ENCODE results near the gene CYP2A6. TPM values are rescaled to one million over a fixed set of nuclear protein-coding genes. Genes with fewer than 3 reads are reported as not detected.
"Not testable (repeated sequence)": the region's sequence is repeated elsewhere in the genome, so short reads cannot be mapped to it uniquely, and the experiment has no call there.

Gene CYP2A6, protein sequence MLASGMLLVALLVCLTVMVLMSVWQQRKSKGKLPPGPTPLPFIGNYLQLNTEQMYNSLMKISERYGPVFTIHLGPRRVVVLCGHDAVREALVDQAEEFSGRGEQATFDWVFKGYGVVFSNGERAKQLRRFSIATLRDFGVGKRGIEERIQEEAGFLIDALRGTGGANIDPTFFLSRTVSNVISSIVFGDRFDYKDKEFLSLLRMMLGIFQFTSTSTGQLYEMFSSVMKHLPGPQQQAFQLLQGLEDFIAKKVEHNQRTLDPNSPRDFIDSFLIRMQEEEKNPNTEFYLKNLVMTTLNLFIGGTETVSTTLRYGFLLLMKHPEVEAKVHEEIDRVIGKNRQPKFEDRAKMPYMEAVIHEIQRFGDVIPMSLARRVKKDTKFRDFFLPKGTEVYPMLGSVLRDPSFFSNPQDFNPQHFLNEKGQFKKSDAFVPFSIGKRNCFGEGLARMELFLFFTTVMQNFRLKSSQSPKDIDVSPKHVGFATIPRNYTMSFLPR
- total RNA-seq: 0.09 TPM
- 0.16 TPM for polyA plus RNA-seq
- long read RNA-seq, donor 1: 0 reads
- long read RNA-seq, donor 2: 0 reads
- long read RNA-seq, donor 3: 0 reads
- long read RNA-seq, donor 4: 0 reads
- long read RNA-seq, donor 5: 0 reads
- long read RNA-seq, donor 6: 0 reads
- long read RNA-seq, donor 7: 0 reads
- long read RNA-seq, donor 8: 0 reads
- long read RNA-seq, donor 9: 0 reads
- long read RNA-seq, donor 10: 0 reads

DNA sequence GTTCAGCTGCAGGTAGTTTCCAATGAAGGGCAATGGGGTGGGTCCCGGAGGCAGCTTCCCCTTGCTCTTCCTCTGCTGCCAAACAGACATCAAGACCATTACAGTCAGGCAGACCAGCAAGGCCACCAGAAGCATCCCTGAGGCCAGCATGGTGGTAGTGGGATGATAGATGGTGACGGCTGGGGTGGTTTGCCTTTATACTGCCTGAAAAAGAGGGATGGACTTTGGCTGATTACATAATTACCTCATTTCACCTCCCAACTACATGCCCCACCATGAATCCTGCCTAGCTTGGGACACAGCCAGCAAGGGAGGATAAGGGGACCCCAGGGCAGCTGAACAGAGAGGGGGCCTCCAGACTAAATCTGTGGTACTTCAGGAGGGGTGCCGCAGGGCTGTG, at the start of gene CYP2A6:
CYP2A6 (minus strand) TSS at position 171 of the 400 bp plus-strand sequence; CDS start at position 150, 21 bp downstream.
- not testable (repeated sequence) for H3K27ac ChIP-seq (ENCODE audit: low read depth in 1 of 2, low read length in 1 of 2); H3K9me3 ChIP-seq (ENCODE audit: control insufficient read depth in 2 of 2, insufficient read depth in 1 of 2, low read length in 1 of 2); DNase-seq (ENCODE audit: low read depth in 6 of 9, low spot score in 9 of 9); H3K36me3 ChIP-seq (ENCODE audit: control insufficient read depth in 2 of 2, insufficient read depth in 2 of 2, low read length in 1 of 2); H3K4me1 ChIP-seq (ENCODE audit: control insufficient read depth in 2 of 2, insufficient read depth in 2 of 2, low read length in 2 of 2); H3K4me3 ChIP-seq (ENCODE audit: low read length in 2 of 2)
- H3K27me3 ChIP-seq (ENCODE audit: control insufficient read depth in 2 of 2, insufficient read depth in 1 of 2, low read length in 1 of 2): peaks cover 2 to 29% of the 10 kb centered on the region in 2 donors
- WGBS: 95% methylated on average over 3 of the region's 3 CpGs

DNA sequence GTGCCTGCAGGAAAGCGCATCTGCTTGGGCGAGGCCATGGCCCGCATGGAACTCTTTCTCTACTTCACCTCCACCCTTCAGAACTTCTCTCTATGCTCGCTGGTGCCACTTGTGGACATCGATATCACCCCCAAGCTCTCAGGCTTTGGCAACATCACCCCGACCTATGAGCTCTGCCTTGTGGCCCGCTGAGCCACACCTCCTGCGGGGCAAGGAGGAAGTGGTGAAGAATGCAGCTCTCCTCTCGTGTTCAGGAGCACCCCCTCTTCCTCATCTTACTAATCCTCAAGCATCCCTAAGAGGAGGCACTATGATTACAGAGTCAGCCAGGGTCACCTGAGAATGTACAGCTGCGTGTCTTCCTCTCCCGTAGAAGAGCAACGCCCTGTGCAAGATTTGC, 49.7 kb upstream of the CYP2A6 start:
- WGBS: 60% methylated on average over 12 of the region's 12 CpGs
- H3K27ac ChIP-seq (ENCODE audit: low read depth in 1 of 2, low read length in 1 of 2); H3K4me3 ChIP-seq (ENCODE audit: low read length in 2 of 2); DNase-seq (ENCODE audit: low read depth in 6 of 9, low spot score in 9 of 9); H3K27me3 ChIP-seq (ENCODE audit: control insufficient read depth in 2 of 2, insufficient read depth in 1 of 2, low read length in 1 of 2); H3K36me3 ChIP-seq (ENCODE audit: control insufficient read depth in 2 of 2, insufficient read depth in 2 of 2, low read length in 1 of 2); H3K4me1 ChIP-seq (ENCODE audit: control insufficient read depth in 2 of 2, insufficient read depth in 2 of 2, low read length in 2 of 2); H3K9me3 ChIP-seq (ENCODE audit: control insufficient read depth in 2 of 2, insufficient read depth in 1 of 2, low read length in 1 of 2): not testable (repeated sequence)

GRCh38 chr19:40896843-40897789, 46.9 kb upstream of the CYP2A6 start:
- H3K4me3 ChIP-seq (ENCODE audit: low read length in 2 of 2); H3K9me3 ChIP-seq (ENCODE audit: control insufficient read depth in 2 of 2, insufficient read depth in 1 of 2, low read length in 1 of 2); DNase-seq (ENCODE audit: low read depth in 6 of 9, low spot score in 9 of 9); H3K36me3 ChIP-seq (ENCODE audit: control insufficient read depth in 2 of 2, insufficient read depth in 2 of 2, low read length in 1 of 2); H3K4me1 ChIP-seq (ENCODE audit: control insufficient read depth in 2 of 2, insufficient read depth in 2 of 2, low read length in 2 of 2); H3K27ac ChIP-seq (ENCODE audit: low read depth in 1 of 2, low read length in 1 of 2); H3K27me3 ChIP-seq (ENCODE audit: control insufficient read depth in 2 of 2, insufficient read depth in 1 of 2, low read length in 1 of 2): not testable (repeated sequence)
- whole genome bisulfite sequencing: 92% methylated on average over 13 of the region's 13 CpGs

GRCh38 chr19:40896418-40896796, 46.2 kb upstream of the CYP2A6 start:
- H3K4me1 ChIP-seq (ENCODE audit: control insufficient read depth in 2 of 2, insufficient read depth in 2 of 2, low read length in 2 of 2): no peaks in the 10 kb centered on the region
- H3K36me3 ChIP-seq (ENCODE audit: control insufficient read depth in 2 of 2, insufficient read depth in 2 of 2, low read length in 1 of 2): no peaks in the 10 kb centered on the region
- H3K9me3 ChIP-seq (ENCODE audit: control insufficient read depth in 2 of 2, insufficient read depth in 1 of 2, low read length in 1 of 2): no peaks in the 10 kb centered on the region
- no peak for DNase-seq (ENCODE audit: low read depth in 6 of 9, low spot score in 9 of 9)
- no peak overlapping the region for H3K27ac ChIP-seq (ENCODE audit: low read depth in 1 of 2, low read length in 1 of 2)
- 96% methylated on average over 5 of the region's 5 CpGs for WGBS
- H3K4me3 ChIP-seq (ENCODE audit: low read length in 2 of 2): no peak overlapping the region
- H3K27me3 ChIP-seq (ENCODE audit: control insufficient read depth in 2 of 2, insufficient read depth in 1 of 2, low read length in 1 of 2): no peaks in the 10 kb centered on the region

DNA sequence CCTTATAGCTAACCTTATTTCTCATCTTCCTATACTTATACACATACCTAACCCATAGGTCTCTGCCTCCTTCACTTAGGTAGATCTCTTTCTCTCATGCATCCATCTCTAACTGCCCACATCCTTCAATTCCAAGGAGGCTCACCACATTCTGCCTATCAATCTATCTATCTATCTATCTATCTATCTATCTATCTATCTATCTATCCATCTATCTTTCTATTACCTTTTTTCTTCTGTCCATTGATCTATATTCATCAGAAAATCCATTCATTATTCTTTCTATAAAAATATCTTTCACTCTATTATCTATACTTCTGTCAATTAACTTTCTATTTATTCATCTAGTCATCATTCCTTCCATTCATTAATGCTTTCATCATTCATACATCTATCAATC, 42.9 kb upstream of the CYP2A6 start:
- Histone ChIP-seq H3K36me3 (ENCODE audit: control insufficient read depth in 2 of 2, insufficient read depth in 2 of 2, low read length in 1 of 2) (no peaks in the 10 kb centered on the region), H3K4me3 (ENCODE audit: low read length in 2 of 2) (no peak overlapping the region), H3K4me1 (ENCODE audit: control insufficient read depth in 2 of 2, insufficient read depth in 2 of 2, low read length in 2 of 2) (no peaks in the 10 kb centered on the region), H3K27ac (ENCODE audit: low read depth in 1 of 2, low read length in 1 of 2) (no peak overlapping the region), H3K27me3 (ENCODE audit: control insufficient read depth in 2 of 2, insufficient read depth in 1 of 2, low read length in 1 of 2) (peaks cover 0 to 3% of the 10 kb centered on the region in 2 donors), H3K9me3 (ENCODE audit: control insufficient read depth in 2 of 2, insufficient read depth in 1 of 2, low read length in 1 of 2) (no peaks in the 10 kb centered on the region)
- DNase-seq (ENCODE audit: low read depth in 6 of 9, low spot score in 9 of 9): no peak

DNA sequence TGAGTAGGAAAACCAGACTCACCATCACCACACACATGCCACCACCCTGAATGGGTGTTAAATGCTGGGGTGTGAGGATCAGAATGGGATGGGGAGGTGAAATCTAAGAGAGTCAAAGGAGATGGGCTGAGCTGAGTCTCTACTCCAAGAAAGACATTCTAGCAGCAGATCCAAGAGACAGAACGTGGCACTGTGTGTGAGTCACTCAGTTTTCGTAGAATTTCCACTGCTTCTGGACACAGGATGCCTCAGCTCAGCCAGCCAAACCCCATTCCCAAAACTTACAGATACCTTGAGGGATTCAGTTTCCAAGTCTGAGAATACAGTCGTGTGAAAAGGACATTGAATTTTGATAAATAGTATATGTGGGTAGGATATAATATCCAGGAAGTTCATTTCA, 39.1 kb upstream of the CYP2A6 start:
- Histone ChIP-seq H3K27me3 (ENCODE audit: control insufficient read depth in 2 of 2, insufficient read depth in 1 of 2, low read length in 1 of 2) (peaks cover 0 to 3% of the 10 kb centered on the region in 2 donors), H3K4me1 (ENCODE audit: control insufficient read depth in 2 of 2, insufficient read depth in 2 of 2, low read length in 2 of 2) (no peaks in the 10 kb centered on the region), H3K36me3 (ENCODE audit: control insufficient read depth in 2 of 2, insufficient read depth in 2 of 2, low read length in 1 of 2) (no peaks in the 10 kb centered on the region), H3K4me3 (ENCODE audit: low read length in 2 of 2) (no peak overlapping the region), H3K27ac (ENCODE audit: low read depth in 1 of 2, low read length in 1 of 2) (no peak overlapping the region), H3K9me3 (ENCODE audit: control insufficient read depth in 2 of 2, insufficient read depth in 1 of 2, low read length in 1 of 2) (no peaks in the 10 kb centered on the region)
- DNase-seq (ENCODE audit: low read depth in 6 of 9, low spot score in 9 of 9): no peak
- whole genome bisulfite sequencing: 72% methylated on average over 3 of the region's 3 CpGs

DNA sequence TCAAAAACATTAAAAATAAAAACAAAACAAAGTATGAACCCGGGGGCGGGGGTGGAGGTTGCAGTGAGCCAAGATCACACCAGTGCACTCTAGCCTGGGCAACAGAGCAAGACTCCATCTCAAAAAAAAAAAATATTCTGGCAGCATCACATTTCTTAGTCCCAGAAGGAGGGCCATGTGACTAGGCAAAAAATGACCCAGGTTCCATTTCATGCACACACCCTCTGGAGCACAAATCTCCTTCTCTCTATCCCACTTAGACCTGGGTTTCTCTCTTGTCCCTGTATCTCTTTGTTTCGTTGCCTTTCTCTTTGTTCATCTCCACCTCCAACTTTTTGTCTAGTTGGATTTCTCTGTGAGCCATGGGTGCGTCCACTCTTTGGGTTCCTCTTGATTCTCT, 37.9 kb upstream of the CYP2A6 start:
- no peaks in the 10 kb centered on the region for H3K4me1 ChIP-seq (ENCODE audit: control insufficient read depth in 2 of 2, insufficient read depth in 2 of 2, low read length in 2 of 2)
- H3K36me3 ChIP-seq (ENCODE audit: control insufficient read depth in 2 of 2, insufficient read depth in 2 of 2, low read length in 1 of 2): no peaks in the 10 kb centered on the region
- no peak for DNase-seq (ENCODE audit: low read depth in 6 of 9, low spot score in 9 of 9)
- H3K4me3 ChIP-seq (ENCODE audit: low read length in 2 of 2): no peak overlapping the region
- H3K27me3 ChIP-seq (ENCODE audit: control insufficient read depth in 2 of 2, insufficient read depth in 1 of 2, low read length in 1 of 2): peaks cover 0 to 3% of the 10 kb centered on the region in 2 donors
- WGBS: 93% methylated on average over 4 of the region's 4 CpGs
- no peaks in the 10 kb centered on the region for H3K9me3 ChIP-seq (ENCODE audit: control insufficient read depth in 2 of 2, insufficient read depth in 1 of 2, low read length in 1 of 2)
- H3K27ac ChIP-seq (ENCODE audit: low read depth in 1 of 2, low read length in 1 of 2): no peak overlapping the region

GRCh38 chr19:40884187-40884931, 34.1 kb upstream of the CYP2A6 start:
- H3K4me3 ChIP-seq (ENCODE audit: low read length in 2 of 2); DNase-seq (ENCODE audit: low read depth in 6 of 9, low spot score in 9 of 9); H3K9me3 ChIP-seq (ENCODE audit: control insufficient read depth in 2 of 2, insufficient read depth in 1 of 2, low read length in 1 of 2); H3K27ac ChIP-seq (ENCODE audit: low read depth in 1 of 2, low read length in 1 of 2); H3K36me3 ChIP-seq (ENCODE audit: control insufficient read depth in 2 of 2, insufficient read depth in 2 of 2, low read length in 1 of 2); H3K4me1 ChIP-seq (ENCODE audit: control insufficient read depth in 2 of 2, insufficient read depth in 2 of 2, low read length in 2 of 2): not testable (repeated sequence)
- H3K27me3 ChIP-seq (ENCODE audit: control insufficient read depth in 2 of 2, insufficient read depth in 1 of 2, low read length in 1 of 2): peaks cover 0 to 16% of the 10 kb centered on the region in 2 donors
- no CpG with 5 or more reads among the region's 1 CpG for WGBS
